ENCODE measurements around the gene CCNJL.
"Not testable (repeated sequence)": the region's sequence is repeated elsewhere in the genome, so short reads cannot be mapped to it uniquely, and the experiment has no call there.

The CCNJL gene

DNA sequence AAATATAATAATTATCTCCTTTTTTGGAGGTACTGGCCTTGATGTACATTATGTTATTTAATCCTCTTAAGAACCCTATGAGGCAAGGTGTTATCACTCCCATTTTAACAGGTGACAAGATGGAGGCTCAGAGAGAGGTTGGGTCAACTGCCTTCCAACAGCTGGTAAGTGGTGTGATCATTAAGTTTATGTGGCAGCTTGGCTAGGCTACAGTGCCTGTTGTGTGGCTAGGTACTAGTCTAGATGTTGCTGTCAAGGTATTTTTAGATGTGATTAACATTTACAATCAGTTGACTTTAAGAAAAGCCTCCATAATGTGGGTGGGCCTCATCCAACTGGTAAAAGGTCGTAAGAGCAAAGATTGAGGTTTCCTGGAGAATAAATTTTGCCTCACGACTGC lies 61.5 kb downstream of the CCNJL start:
- no peak overlapping the region for H3K27ac ChIP-seq
- no peak for DNase-seq (ENCODE audit: low spot score)
- ChIA-PET POLR2A (ENCODE audit: low non-redundant PET) (no interaction called here), CTCF (interaction anchor here (0.6 kb wide), 2 partner anchors 31 to 101 kb away, joined by 3 to 4 read pairs; no protein-coding TSS in a partner anchor)
- TF ChIP-seq, protein P1, sequence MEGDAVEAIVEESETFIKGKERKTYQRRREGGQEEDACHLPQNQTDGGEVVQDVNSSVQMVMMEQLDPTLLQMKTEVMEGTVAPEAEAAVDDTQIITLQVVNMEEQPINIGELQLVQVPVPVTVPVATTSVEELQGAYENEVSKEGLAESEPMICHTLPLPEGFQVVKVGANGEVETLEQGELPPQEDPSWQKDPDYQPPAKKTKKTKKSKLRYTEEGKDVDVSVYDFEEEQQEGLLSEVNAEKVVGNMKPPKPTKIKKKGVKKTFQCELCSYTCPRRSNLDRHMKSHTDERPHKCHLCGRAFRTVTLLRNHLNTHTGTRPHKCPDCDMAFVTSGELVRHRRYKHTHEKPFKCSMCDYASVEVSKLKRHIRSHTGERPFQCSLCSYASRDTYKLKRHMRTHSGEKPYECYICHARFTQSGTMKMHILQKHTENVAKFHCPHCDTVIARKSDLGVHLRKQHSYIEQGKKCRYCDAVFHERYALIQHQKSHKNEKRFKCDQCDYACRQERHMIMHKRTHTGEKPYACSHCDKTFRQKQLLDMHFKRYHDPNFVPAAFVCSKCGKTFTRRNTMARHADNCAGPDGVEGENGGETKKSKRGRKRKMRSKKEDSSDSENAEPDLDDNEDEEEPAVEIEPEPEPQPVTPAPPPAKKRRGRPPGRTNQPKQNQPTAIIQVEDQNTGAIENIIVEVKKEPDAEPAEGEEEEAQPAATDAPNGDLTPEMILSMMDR (conservative IDR thresholded peaks at IDR 0.05; ENCODE audit: low read depth) = no peak

DNA sequence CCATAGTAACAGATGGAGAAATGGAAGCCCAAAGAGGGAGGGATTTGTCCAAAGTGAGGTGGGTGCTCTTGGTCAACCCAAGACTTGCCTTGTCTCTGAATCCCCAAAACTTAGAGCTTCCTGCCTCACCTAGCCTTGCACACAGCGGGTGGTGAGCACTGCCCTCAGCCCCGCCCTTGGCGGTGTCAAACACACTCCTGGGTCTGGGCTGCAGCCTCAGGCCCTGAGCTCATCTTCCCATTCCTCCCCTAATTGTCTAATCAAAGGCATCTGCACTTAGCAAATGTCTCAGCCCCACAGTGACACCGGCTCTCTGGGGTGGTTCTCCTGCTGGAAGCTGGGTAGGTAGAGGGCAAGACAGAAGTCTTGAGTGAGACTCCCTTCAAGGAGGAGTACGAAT lies 62.1 kb downstream of the CCNJL start:
- DNase-seq (ENCODE audit: low spot score) = no peak
- POLR2A ChIA-PET (ENCODE audit: low non-redundant PET) = no interaction called here
- CTCF ChIA-PET = interaction anchor here (0.6 kb wide), 1 partner anchor 101 kb away, joined by 3 read pairs; no protein-coding TSS in a partner anchor
- TF ChIP-seq, protein P1 (conservative IDR thresholded peaks at IDR 0.05; ENCODE audit: low read depth) = no peak
- H3K27ac ChIP-seq = no peak overlapping the region

DNA sequence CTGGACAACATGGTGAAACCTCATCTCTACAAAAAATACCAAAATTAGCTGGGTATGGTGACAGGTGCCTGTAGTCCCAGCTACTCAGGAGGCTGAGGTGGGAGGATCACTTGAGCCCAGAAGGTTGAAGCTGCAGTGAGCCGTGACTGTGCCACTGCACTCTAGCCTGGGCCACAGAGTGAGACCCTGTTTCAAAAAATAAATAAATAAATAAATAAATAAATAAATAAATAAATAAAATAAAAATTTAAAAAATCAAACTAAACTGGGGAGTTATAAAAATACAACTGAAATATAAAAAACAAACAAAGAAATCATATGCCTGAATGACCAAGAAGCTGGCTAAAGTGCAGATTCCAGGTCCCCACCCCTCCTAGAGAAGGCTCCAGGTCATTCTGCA lies 62.8 kb downstream of the CCNJL start:
- CTCF ChIA-PET; POLR2A ChIA-PET (ENCODE audit: low non-redundant PET); H3K27ac ChIP-seq; DNase-seq (ENCODE audit: low spot score): not testable (repeated sequence)

DNA sequence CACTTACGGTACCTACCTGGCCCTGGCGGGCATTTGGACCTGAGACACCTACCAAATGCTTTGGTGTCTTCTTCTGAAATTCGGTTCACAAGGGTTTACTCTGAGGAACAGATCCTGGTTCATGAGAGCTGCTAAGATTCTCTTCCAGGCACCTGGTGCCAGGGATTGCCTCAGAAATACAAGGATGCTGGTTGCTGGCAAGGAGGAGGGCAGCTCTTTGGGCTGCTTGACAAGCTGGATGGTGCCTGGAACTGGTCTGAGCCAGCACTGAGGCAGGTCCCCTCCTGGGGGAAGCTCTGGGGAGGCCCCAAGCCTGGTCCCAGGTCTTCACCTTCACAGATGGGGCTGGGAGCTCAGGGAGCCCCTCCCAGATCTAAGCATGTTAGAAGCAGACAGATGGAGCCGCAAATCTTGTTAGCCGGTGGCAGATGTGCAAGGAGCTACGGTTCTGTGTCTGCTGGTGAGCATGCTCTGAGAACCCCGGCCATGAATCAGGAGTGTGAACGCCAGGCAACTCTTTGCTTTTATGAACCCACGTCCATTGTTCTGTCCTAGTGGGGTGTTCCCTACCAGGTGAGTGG lies 66.8 kb downstream of the CCNJL start:
- no peak for DNase-seq (ENCODE audit: low spot score)
- POLR2A ChIA-PET (ENCODE audit: low non-redundant PET) = interaction anchor here (0.5 to 1.0 kb wide), 2 partner anchors 42 to 92 kb away, joined by 3 to 6 read pairs; no protein-coding TSS in a partner anchor
- TF ChIP-seq, protein P1 (conservative IDR thresholded peaks at IDR 0.05; ENCODE audit: low read depth) = no peak
- CTCF ChIA-PET = interaction anchor here (0.9 kb wide), 1 partner anchor 100 kb away, joined by 3 read pairs; no protein-coding TSS in a partner anchor
- H3K27ac ChIP-seq = no peak overlapping the region

DNA sequence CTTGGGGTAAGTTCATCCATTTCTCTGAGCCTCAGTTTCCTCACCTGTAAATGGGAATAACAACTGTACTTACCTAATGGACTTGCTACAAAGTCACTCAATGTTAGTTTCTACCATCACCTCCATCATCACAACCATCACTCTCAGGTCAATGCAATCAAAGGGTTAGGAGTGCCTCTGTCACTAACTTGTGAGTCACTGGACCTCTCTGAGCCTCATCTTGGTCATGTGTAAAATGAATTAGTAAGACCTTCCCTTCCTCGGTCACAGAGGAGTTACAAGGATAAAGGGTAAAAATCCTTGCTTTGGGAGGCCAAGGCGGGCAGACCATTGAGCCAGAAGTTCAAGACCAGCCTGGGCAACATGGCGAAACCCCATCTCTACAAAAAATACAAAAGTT lies 70.2 kb downstream of the CCNJL start:
- DNase-seq (ENCODE audit: low spot score) = no peak
- ChIA-PET POLR2A (ENCODE audit: low non-redundant PET) (interaction anchor here (0.6 kb wide), 1 partner anchor 326 kb away, joined by 4 read pairs; the partner anchor contains the start of gene ADRA1B), CTCF (interaction anchor here (0.6 to 1.6 kb wide), 4 partner anchors 16 to 1503 kb away, joined by 3 to 6 read pairs (median 4); no protein-coding TSS in a partner anchor)
- no peak overlapping the region for H3K27ac ChIP-seq
- TF ChIP-seq, protein P1 (conservative IDR thresholded peaks at IDR 0.05; ENCODE audit: low read depth) = no peak

DNA sequence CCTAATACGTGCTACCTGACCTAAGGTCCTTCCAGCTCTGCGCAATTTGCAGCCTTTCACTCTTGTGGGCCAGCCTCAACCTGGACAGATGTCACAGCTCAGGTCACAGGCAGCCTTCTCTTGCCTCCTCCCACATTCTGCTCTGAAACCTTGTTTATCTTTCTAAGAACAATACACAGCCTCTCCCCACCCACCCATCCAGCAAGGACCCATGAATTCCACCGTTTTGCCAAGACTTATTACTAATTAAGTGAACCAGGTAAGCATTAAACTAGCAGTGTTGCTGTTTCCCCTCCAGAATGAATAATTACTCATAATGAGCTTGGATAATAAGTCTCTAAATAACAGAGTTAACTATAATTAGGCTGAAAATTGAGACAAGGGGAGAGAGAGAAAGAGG lies 72.0 kb downstream of the CCNJL start:
- no peak for DNase-seq (ENCODE audit: low spot score)
- TF ChIP-seq, protein P1 (conservative IDR thresholded peaks at IDR 0.05; ENCODE audit: low read depth) = no peak
- POLR2A ChIA-PET (ENCODE audit: low non-redundant PET) = interaction anchor here (0.6 kb wide), 1 partner anchor 159 kb away, joined by 3 read pairs; no protein-coding TSS in a partner anchor
- no peak overlapping the region for H3K27ac ChIP-seq
- CTCF ChIA-PET = interaction anchor here (0.6 to 1.1 kb wide), 2 partner anchors 105 to 174 kb away, joined by 3 read pairs; no protein-coding TSS in a partner anchor

DNA sequence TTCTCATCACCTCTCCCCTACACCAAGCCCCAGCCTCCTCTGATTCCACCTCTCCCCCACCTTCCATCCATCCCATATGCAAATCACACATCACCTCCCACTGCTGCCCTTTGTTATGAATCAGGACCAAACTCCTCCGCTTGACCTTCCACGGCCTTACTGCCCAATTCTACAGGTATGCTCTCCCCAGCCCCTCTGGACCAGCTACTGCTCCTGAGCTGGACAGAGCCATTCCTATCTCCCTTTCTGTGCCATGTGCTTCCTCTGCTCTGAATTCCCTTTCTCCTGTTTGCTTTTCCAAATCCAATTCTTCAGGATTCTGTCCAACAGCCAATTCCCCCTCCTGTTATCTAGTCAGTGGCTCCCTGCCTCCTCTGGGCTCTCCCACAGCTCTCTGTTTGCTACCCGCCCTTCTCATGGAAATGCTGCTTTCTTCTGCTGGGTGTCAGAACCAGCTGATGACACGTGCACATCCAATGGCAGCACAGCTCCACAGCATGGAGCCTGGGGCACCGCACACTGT lies 74.7 kb downstream of the CCNJL start:
- POLR2A ChIA-PET (ENCODE audit: low non-redundant PET) = interaction anchor here (0.5 kb wide), 1 partner anchor 85 kb away, joined by 3 read pairs; no protein-coding TSS in a partner anchor
- no peak overlapping the region for H3K27ac ChIP-seq
- CTCF ChIA-PET = interaction anchor here (0.5 kb wide), 1 partner anchor 217 kb away, joined by 4 read pairs; no protein-coding TSS in a partner anchor
- TF ChIP-seq, protein P1 (conservative IDR thresholded peaks at IDR 0.05; ENCODE audit: low read depth) = no peak
- no peak for DNase-seq (ENCODE audit: low spot score)
